Tibial nerve (tissue), 4 donors: Measurements from ENCODE around the gene RTP5.

ENCODE experiments used
- CTCF ChIP-seq, 5 experiments: fragments of 200-600 bp in 3 of 5; fragments of 450-650 bp in 2 of 5; sonication (generic) in 3 of 5; IDR thresholded peaks; one replicate each; pipeline ENCODE4 v1.5.1; 2016 to 2019; ENCODE audit warnings: antibody characterized with exemption in 5 of 5, mild to moderate bottlenecking in 3 of 5, moderate library complexity in 2 of 5
- EP300 ChIP-seq, 2 donors: sonication (generic); formaldehyde crosslinking; IDR thresholded peaks; one replicate each; pipeline ENCODE4 v1.6.1; 2017; ENCODE audit warnings: antibody characterized with exemption in 2 of 2, mild to moderate bottlenecking in 1 of 2
- POLR2A ChIP-seq, 2 donors: fragments of 450-650 bp; IDR thresholded peaks; one replicate each; pipeline ENCODE4 v1.6.1; 2017; ENCODE audit warnings: antibody characterized with exemption in 2 of 2, mild to moderate bottlenecking in 2 of 2, moderate library complexity in 2 of 2

- TF ChIP-seq POLR2A (IDR thresholded peaks at IDR 0.05), result no peak
- TF ChIP-seq CTCF (IDR thresholded peaks at IDR 0.05), result no peak
- TF ChIP-seq EP300 (IDR thresholded peaks at IDR 0.05), result no peak
These were observed 36.3 kb upstream of the RTP5 start for GRCh38 chr2:241833101-241833663.
